ENCODE measurements around the gene ASCC3.
"Not testable (repeated sequence)": the region's sequence is repeated elsewhere in the genome, so short reads cannot be mapped to it uniquely, and the experiment has no call there.

ASCC3 gene

DNA sequence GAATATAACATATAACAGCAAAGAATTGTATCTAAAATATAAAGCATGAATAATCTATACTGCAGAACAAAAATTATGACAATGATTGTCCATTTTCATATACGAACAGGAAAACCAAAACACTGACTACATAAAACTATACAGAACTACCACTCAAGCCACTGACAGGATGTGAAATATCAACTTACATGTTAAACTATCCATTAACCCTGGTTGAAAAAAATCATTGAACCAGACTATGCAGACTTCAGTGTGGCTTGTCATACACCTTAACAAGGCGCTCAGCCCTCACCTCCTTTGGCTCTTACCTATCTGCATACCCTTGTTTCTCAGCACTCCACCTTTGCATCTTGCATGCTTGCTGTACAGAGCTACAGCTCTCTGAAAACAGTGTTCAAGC, 34.9 kb downstream of the ASCC3 start:
- in situ Hi-C loops (cut with MboI; ENCODE audit: low pct_unique_long_range_greater_than_20kb, low sequenced_read_pairs, unreplicated experiment): no loop called here
- TF ChIP-seq, protein P1, sequence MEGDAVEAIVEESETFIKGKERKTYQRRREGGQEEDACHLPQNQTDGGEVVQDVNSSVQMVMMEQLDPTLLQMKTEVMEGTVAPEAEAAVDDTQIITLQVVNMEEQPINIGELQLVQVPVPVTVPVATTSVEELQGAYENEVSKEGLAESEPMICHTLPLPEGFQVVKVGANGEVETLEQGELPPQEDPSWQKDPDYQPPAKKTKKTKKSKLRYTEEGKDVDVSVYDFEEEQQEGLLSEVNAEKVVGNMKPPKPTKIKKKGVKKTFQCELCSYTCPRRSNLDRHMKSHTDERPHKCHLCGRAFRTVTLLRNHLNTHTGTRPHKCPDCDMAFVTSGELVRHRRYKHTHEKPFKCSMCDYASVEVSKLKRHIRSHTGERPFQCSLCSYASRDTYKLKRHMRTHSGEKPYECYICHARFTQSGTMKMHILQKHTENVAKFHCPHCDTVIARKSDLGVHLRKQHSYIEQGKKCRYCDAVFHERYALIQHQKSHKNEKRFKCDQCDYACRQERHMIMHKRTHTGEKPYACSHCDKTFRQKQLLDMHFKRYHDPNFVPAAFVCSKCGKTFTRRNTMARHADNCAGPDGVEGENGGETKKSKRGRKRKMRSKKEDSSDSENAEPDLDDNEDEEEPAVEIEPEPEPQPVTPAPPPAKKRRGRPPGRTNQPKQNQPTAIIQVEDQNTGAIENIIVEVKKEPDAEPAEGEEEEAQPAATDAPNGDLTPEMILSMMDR (IDR thresholded peaks at IDR 0.05; ENCODE audit: extremely low read depth, insufficient read depth, missing control alignments): no peak
- DNase-seq (ENCODE audit: low spot score): no peak

DNA sequence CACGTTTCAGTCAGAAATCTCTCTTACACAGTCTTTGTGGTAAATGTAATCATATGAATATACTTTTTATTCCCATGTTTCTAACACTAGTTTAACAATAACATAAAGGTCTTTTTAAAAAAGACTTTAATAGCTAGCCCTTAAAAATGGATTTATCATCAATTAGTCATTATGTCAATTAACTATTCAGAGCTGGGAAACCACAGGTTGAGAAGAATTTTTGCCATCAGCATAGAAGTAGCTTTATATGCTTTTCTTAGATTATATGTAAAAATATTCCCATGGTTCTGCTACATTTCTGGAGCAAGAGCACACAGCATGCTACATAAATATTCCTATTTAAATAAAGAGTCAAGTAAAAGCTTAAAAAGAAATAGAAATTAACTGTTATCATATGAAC, 35.5 kb downstream of the ASCC3 start:
- in situ Hi-C loops (cut with MboI; ENCODE audit: low pct_unique_long_range_greater_than_20kb, low sequenced_read_pairs, unreplicated experiment): no loop called here
- no peak for DNase-seq (ENCODE audit: low spot score)
- TF ChIP-seq, protein P1 (IDR thresholded peaks at IDR 0.05; ENCODE audit: extremely low read depth, insufficient read depth, missing control alignments): no peak

GRCh38 chr6:100839419-100839818, 41.7 kb downstream of the ASCC3 start:
- DNase-seq (ENCODE audit: low spot score): no peak
- TF ChIP-seq, protein P1 (IDR thresholded peaks at IDR 0.05; ENCODE audit: extremely low read depth, insufficient read depth, missing control alignments): no peak
- in situ Hi-C loops (cut with MboI; ENCODE audit: low pct_unique_long_range_greater_than_20kb, low sequenced_read_pairs, unreplicated experiment): no loop called here

DNA sequence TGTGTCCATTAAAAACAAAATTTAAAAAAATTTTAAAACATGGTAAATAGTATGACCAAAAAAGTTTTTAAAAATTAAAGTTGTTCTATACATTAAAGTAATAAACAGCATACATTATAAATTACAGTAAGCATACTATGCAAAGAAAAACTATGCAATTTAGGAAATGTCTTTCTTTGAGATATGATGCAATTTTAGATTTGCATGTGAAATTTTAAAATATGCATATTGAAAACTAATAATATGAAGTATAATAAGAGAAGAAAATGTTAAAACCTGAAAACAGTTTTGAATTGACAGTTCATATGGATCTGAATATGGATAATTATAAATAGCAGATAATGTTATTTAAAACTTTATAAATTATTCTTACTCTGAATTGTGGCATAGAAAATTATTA, 43.1 kb downstream of the ASCC3 start:
- TF ChIP-seq, protein P1 (IDR thresholded peaks at IDR 0.05; ENCODE audit: extremely low read depth, insufficient read depth, missing control alignments): no peak
- no peak for DNase-seq (ENCODE audit: low spot score)
- in situ Hi-C loops (cut with MboI; ENCODE audit: low pct_unique_long_range_greater_than_20kb, low sequenced_read_pairs, unreplicated experiment): no loop called here

DNA sequence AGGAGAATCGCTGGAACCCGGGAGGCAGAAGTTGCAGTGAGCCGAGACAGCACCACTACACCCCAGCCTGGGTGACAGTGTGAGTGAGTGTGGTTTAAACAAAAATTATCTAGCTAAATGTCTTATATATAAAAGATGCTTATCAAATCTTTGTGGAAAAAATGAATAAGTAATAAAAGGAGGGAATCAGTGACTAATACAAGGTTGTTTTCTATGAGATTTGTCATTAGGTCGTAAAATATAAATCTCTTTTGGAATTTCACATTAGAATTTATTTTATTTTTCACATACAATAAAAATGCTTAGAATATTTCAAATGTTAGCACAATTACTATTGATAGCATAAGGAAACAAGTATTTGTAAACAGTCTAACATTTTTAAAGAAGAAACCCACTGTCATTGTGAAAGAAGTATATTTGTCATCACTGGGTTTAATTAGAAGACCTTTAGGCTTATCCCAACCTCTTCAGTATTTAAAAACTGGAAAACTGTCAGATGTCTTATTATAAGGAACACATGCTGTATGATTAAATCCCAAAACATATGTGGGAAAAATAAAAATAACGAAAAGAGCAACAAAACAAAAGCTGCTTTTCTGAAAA, 47.1 kb downstream of the ASCC3 start:
- DNase-seq (ENCODE audit: low spot score): no peak
- TF ChIP-seq, protein P1 (IDR thresholded peaks at IDR 0.05; ENCODE audit: extremely low read depth, insufficient read depth, missing control alignments): no peak
- in situ Hi-C loops (cut with MboI; ENCODE audit: low pct_unique_long_range_greater_than_20kb, low sequenced_read_pairs, unreplicated experiment): no loop called here

- DNase-seq (ENCODE audit: low spot score); in situ Hi-C loops (cut with MboI; ENCODE audit: low pct_unique_long_range_greater_than_20kb, low sequenced_read_pairs, unreplicated experiment): not testable (repeated sequence)
These were observed 52.0 kb downstream of the ASCC3 start for GRCh38 chr6:100829077-100829595.

- in situ Hi-C loops (cut with MboI; ENCODE audit: low pct_unique_long_range_greater_than_20kb, low sequenced_read_pairs, unreplicated experiment): no loop called here
- DNase-seq (ENCODE audit: low spot score): no peak
- TF ChIP-seq, protein P1 (IDR thresholded peaks at IDR 0.05; ENCODE audit: extremely low read depth, insufficient read depth, missing control alignments): no peak
These were observed 58.1 kb downstream of the ASCC3 start for GRCh38 chr6:100823041-100823440.

All from GM13977 (cell line).